K562 (cell line): ENCODE results near the gene GLRX2. TPM values are rescaled to one million over a fixed set of nuclear protein-coding genes. Genes with fewer than 3 reads are reported as not detected.

Experiments
- HDAC6 ChIP-seq: IDR thresholded peaks from 2 replicates; pipeline ENCODE4 v1.6.1; 2012; ENCODE audit warnings: low read depth, mild to moderate bottlenecking, control low read depth, inconsistent platforms, low read length, moderate library complexity
- MCM2 ChIP-seq: fragments of 450-650 bp; IDR thresholded peaks from 2 replicates; pipeline ENCODE4 v1.6.1; 2017; ENCODE audit warnings: low read depth, mild to moderate bottlenecking
- polyA plus RNA-seq, 8 experiments: library from polyadenylated mRNA; depleted of rRNA in 4 of 8; stranded (reverse) in 5 of 8; unstranded in 3 of 8; fragments of >200 nt; fragmentation: Nextera tagmentation in 2 of 8; fragmentation: Illumina TruSeq in 1 of 8; extraction: Ambion mirVana in 2 of 8; extraction: Trizol in 1 of 8; gene quantifications; 2 replicates each; pipeline versions ENCODE4 v1.2.1 to v1.2.3, GENCODE V29; 2011 to 2014; ENCODE audit warnings: inconsistent platforms in 1 of 8, missing spikeins in 1 of 8
- total RNA-seq, 7 experiments: library from RNA; depleted of rRNA in 6 of 7; stranded (reverse); fragments of >200 nt in 6 of 7; fragmentation: Illumina TruSeq in 2 of 7; extraction: Trizol in 2 of 7; gene quantifications; 2 replicates each; pipeline versions ENCODE4 v1.2.1 to v1.2.3, GENCODE V29; 2011 to 2021; ENCODE audit warnings: low replicate concordance in 1 of 7
- TF ChIP-seq, protein P1 (sequence below): fragments of 450-650 bp; IDR thresholded peaks from 2 replicates; pipeline ENCODE4 v1.6.1; 2016; ENCODE audit warnings: mild to moderate bottlenecking, moderate library complexity
- TF ChIP-seq, protein P2 (sequence below): fragments of 450-650 bp; IDR thresholded peaks from 2 replicates; pipeline ENCODE4 v1.6.1; 2016; ENCODE audit warnings: borderline replicate concordance
- TF ChIP-seq, protein P3 (sequence below): fragments of 450-650 bp; conservative IDR thresholded peaks from 2 replicates; pipeline ENCODE4 v1.6.1; 2016; ENCODE audit warnings: missing genetic modification characterization, low read depth, mild to moderate bottlenecking, control low read depth, missing compliant biosample characterization

The GLRX2 gene
- total and polyA plus RNA-seq, 9 of the 15 experiments (the other 6 are each of a cell fraction or from before 2014, with no cell fraction given), result 13.3 to 82.6 (median 55.1) TPM

DNA sequence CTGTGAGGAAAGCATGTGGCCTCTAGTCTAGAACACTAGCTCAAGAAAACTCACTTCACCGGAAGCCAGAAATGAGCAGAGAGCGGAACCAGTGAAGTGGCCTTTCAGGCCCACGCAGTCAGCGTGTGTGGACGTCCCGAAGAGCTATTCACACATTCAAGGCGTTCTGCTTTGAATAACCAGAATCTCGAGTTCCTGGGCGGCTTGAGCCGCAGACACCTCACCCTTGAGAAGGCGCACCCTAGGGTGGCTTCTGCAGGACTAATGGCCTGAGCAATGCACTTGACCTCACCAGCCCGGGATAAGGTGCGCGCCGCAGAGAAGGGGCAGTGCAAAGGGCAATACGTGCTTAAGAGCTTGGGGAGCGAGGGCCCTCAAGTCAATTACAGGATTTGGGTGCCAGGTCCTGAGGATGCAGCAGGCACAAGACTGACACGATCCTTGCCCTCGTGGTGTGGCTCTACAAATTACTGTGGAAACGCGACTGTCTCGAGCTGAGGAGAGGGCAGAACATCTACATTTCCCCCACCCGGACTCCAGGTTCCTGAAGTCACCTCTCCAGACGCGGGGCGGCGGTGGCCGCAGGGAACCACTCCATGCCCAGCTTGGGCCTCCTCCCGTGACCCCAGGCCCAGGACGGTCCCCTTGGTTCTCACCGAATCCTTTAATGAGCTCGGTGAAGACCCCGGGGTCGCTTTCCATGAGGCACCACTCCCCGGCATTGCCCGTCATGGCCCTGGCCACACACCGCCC lies 46.5 kb downstream of the GLRX2 start (continued):
- TF ChIP-seq, protein P1, sequence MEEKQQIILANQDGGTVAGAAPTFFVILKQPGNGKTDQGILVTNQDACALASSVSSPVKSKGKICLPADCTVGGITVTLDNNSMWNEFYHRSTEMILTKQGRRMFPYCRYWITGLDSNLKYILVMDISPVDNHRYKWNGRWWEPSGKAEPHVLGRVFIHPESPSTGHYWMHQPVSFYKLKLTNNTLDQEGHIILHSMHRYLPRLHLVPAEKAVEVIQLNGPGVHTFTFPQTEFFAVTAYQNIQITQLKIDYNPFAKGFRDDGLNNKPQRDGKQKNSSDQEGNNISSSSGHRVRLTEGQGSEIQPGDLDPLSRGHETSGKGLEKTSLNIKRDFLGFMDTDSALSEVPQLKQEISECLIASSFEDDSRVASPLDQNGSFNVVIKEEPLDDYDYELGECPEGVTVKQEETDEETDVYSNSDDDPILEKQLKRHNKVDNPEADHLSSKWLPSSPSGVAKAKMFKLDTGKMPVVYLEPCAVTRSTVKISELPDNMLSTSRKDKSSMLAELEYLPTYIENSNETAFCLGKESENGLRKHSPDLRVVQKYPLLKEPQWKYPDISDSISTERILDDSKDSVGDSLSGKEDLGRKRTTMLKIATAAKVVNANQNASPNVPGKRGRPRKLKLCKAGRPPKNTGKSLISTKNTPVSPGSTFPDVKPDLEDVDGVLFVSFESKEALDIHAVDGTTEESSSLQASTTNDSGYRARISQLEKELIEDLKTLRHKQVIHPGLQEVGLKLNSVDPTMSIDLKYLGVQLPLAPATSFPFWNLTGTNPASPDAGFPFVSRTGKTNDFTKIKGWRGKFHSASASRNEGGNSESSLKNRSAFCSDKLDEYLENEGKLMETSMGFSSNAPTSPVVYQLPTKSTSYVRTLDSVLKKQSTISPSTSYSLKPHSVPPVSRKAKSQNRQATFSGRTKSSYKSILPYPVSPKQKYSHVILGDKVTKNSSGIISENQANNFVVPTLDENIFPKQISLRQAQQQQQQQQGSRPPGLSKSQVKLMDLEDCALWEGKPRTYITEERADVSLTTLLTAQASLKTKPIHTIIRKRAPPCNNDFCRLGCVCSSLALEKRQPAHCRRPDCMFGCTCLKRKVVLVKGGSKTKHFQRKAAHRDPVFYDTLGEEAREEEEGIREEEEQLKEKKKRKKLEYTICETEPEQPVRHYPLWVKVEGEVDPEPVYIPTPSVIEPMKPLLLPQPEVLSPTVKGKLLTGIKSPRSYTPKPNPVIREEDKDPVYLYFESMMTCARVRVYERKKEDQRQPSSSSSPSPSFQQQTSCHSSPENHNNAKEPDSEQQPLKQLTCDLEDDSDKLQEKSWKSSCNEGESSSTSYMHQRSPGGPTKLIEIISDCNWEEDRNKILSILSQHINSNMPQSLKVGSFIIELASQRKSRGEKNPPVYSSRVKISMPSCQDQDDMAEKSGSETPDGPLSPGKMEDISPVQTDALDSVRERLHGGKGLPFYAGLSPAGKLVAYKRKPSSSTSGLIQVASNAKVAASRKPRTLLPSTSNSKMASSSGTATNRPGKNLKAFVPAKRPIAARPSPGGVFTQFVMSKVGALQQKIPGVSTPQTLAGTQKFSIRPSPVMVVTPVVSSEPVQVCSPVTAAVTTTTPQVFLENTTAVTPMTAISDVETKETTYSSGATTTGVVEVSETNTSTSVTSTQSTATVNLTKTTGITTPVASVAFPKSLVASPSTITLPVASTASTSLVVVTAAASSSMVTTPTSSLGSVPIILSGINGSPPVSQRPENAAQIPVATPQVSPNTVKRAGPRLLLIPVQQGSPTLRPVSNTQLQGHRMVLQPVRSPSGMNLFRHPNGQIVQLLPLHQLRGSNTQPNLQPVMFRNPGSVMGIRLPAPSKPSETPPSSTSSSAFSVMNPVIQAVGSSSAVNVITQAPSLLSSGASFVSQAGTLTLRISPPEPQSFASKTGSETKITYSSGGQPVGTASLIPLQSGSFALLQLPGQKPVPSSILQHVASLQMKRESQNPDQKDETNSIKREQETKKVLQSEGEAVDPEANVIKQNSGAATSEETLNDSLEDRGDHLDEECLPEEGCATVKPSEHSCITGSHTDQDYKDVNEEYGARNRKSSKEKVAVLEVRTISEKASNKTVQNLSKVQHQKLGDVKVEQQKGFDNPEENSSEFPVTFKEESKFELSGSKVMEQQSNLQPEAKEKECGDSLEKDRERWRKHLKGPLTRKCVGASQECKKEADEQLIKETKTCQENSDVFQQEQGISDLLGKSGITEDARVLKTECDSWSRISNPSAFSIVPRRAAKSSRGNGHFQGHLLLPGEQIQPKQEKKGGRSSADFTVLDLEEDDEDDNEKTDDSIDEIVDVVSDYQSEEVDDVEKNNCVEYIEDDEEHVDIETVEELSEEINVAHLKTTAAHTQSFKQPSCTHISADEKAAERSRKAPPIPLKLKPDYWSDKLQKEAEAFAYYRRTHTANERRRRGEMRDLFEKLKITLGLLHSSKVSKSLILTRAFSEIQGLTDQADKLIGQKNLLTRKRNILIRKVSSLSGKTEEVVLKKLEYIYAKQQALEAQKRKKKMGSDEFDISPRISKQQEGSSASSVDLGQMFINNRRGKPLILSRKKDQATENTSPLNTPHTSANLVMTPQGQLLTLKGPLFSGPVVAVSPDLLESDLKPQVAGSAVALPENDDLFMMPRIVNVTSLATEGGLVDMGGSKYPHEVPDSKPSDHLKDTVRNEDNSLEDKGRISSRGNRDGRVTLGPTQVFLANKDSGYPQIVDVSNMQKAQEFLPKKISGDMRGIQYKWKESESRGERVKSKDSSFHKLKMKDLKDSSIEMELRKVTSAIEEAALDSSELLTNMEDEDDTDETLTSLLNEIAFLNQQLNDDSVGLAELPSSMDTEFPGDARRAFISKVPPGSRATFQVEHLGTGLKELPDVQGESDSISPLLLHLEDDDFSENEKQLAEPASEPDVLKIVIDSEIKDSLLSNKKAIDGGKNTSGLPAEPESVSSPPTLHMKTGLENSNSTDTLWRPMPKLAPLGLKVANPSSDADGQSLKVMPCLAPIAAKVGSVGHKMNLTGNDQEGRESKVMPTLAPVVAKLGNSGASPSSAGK, result peak; percentile 53
- TF ChIP-seq, protein P2, sequence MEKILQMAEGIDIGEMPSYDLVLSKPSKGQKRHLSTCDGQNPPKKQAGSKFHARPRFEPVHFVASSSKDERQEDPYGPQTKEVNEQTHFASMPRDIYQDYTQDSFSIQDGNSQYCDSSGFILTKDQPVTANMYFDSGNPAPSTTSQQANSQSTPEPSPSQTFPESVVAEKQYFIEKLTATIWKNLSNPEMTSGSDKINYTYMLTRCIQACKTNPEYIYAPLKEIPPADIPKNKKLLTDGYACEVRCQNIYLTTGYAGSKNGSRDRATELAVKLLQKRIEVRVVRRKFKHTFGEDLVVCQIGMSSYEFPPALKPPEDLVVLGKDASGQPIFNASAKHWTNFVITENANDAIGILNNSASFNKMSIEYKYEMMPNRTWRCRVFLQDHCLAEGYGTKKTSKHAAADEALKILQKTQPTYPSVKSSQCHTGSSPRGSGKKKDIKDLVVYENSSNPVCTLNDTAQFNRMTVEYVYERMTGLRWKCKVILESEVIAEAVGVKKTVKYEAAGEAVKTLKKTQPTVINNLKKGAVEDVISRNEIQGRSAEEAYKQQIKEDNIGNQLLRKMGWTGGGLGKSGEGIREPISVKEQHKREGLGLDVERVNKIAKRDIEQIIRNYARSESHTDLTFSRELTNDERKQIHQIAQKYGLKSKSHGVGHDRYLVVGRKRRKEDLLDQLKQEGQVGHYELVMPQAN, result no peak
- TF ChIP-seq, protein P3, sequence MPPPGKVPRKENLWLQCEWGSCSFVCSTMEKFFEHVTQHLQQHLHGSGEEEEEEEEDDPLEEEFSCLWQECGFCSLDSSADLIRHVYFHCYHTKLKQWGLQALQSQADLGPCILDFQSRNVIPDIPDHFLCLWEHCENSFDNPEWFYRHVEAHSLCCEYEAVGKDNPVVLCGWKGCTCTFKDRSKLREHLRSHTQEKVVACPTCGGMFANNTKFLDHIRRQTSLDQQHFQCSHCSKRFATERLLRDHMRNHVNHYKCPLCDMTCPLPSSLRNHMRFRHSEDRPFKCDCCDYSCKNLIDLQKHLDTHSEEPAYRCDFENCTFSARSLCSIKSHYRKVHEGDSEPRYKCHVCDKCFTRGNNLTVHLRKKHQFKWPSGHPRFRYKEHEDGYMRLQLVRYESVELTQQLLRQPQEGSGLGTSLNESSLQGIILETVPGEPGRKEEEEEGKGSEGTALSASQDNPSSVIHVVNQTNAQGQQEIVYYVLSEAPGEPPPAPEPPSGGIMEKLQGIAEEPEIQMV (tag), result no peak
- TF ChIP-seq MCM2, result no peak
- no peak for TF ChIP-seq HDAC6
